HG02981 (cell line): ENCODE results near the gene SPTLC2.

Source experiments
- ATAC-seq: cut with Tn5 transposase; IDR thresholded peaks from one replicate; pipeline ENCODE4 v1.9.1; 2021; ENCODE audit warnings: mild to moderate bottlenecking, moderate library complexity; ENCODE audit not compliant: unreplicated experiment

The SPTLC2 gene

GRCh38 chr14:77509366-77509765 is 107.1 kb downstream of the SPTLC2 start:
- ATAC-seq: no peak

GRCh38 chr14:77508876-77509275 is 107.6 kb downstream of the SPTLC2 start:
- ATAC-seq: no peak

- ATAC-seq: no peak
These were observed 108.2 kb downstream of the SPTLC2 start for GRCh38 chr14:77508249-77508648.

GRCh38 chr14:77507762-77508161 is 108.7 kb downstream of the SPTLC2 start:
- no peak for ATAC-seq

- ATAC-seq: no peak
These were observed 111.4 kb downstream of the SPTLC2 start for GRCh38 chr14:77505031-77505430.

- no peak for ATAC-seq
These were observed 113.3 kb downstream of the SPTLC2 start for GRCh38 chr14:77503138-77503537.

GRCh38 chr14:77502109-77502782 is 114.2 kb downstream of the SPTLC2 start:
- ATAC-seq: no peak

- peak; percentile 28 for ATAC-seq
These were observed 117.4 kb downstream of the SPTLC2 start for GRCh38 chr14:77498984-77499527.

GRCh38 chr14:77498120-77498979 is 118.1 kb downstream of the SPTLC2 start, which contains the start of gene ISM2:
Gene ISM2, minus strand, starts transcription at chr14:77498816. Its CDS starts 23 bp downstream, at chr14:77498793.
- ATAC-seq: peak; percentile 58

GRCh38 chr14:77495334-77495733 is 121.1 kb downstream of the SPTLC2 start:
- ATAC-seq: no peak

GRCh38 chr14:77491056-77491455 is 125.4 kb downstream of the SPTLC2 start:
- no peak for ATAC-seq

GRCh38 chr14:77490347-77490986 is 126.0 kb downstream of the SPTLC2 start:
- ATAC-seq: no peak

GRCh38 chr14:77489041-77489440 is 127.4 kb downstream of the SPTLC2 start:
- ATAC-seq: no peak

- no peak for ATAC-seq
These were observed 127.9 kb downstream of the SPTLC2 start for GRCh38 chr14:77488558-77488957.

GRCh38 chr14:77485901-77486678 is 130.3 kb downstream of the SPTLC2 start:
- no peak for ATAC-seq

GRCh38 chr14:77485256-77485655 is 131.2 kb downstream of the SPTLC2 start:
- no peak for ATAC-seq

GRCh38 chr14:77482422-77482821 is 134.0 kb downstream of the SPTLC2 start:
- ATAC-seq: no peak

- peak; percentile 97 for ATAC-seq
These were observed 137.6 kb downstream of the SPTLC2 start for GRCh38 chr14:77478796-77479195.

- ATAC-seq: no peak
These were observed 138.4 kb downstream of the SPTLC2 start for GRCh38 chr14:77478029-77478428.

GRCh38 chr14:77475432-77476115 is 140.9 kb downstream of the SPTLC2 start:
- ATAC-seq: no peak
